IMR-90 (cell line): Measurements from ENCODE around the gene ATP23. TPM values are rescaled to one million over a fixed set of nuclear protein-coding genes. Genes with fewer than 3 reads are reported as not detected.

Source experiments
- ATAC-seq: fragments of 200-7000 bp; cut with Tn5 transposase; 2 replicates; pipeline ENCODE4 v1.9.1; 2020; ENCODE audit warnings: low read depth, mild to moderate bottlenecking, moderate library complexity
- BruUV-seq: library from RNA; stranded (reverse); fragments of 400-500 nt; replicated peaks from 2 replicates; lab custom pipeline; 2021; lab: Mats Ljungman, UMichigan
- CTCF ChIA-PET: fragments of 300-600 bp; formaldehyde crosslinking; extraction: SDS; loops from one replicate; lab custom pipeline; 2021; ENCODE audit warnings: antibody characterized with exemption; lab: Yijun Ruan, JAX
- POLR2A ChIA-PET: fragments of 300-600 bp; sonication (Branson Sonifier 250); formaldehyde crosslinking; loops from one replicate; lab custom pipeline; 2022; ENCODE audit warnings: antibody characterized with exemption; ENCODE audit not compliant: unreplicated experiment; lab: Charles Lee
- DNase-seq: peaks from one replicate; pipeline ENCODE4 v3.0.0; 2013
- H2AFZ ChIP-seq: replicated peaks from 2 replicates; pipeline ENCODE3; 2013; ENCODE audit warnings: low read length, mild to moderate bottlenecking; ENCODE audit not compliant: poor library complexity
- H2AK5ac ChIP-seq: 2 replicates; pipeline ENCODE4 v1.6.1; 2013; ENCODE audit warnings: low read depth, low read length, inconsistent platforms
- H2AK9ac ChIP-seq: replicated peaks from 2 replicates; pipeline ENCODE3; 2013; ENCODE audit warnings: mild to moderate bottlenecking, low read depth, low read length, moderate library complexity; ENCODE audit not compliant: poor library complexity
- H2BK120ac ChIP-seq: 2 replicates; pipeline ENCODE4 v1.6.1; 2013; ENCODE audit warnings: low read depth, low read length, inconsistent platforms
- H2BK15ac ChIP-seq: 3 replicates; pipeline ENCODE4 v1.6.1; 2013; ENCODE audit warnings: low read depth, low read length, inconsistent platforms
- H2BK20ac ChIP-seq: 2 replicates; pipeline ENCODE4 v1.6.1; 2013; ENCODE audit warnings: low read depth, mild to moderate bottlenecking, inconsistent platforms, low read length, moderate library complexity
- H2BK5ac ChIP-seq: 2 replicates; pipeline ENCODE4 v1.6.1; 2013; ENCODE audit warnings: mild to moderate bottlenecking, low read depth, low read length, inconsistent platforms; ENCODE audit not compliant: poor library complexity, severe bottlenecking
- H3K14ac ChIP-seq: replicated peaks from 2 replicates; pipeline ENCODE4 v1.6.1; 2013; ENCODE audit warnings: low read depth, low read length, inconsistent platforms
- H3K18ac ChIP-seq: 2 replicates; pipeline ENCODE4 v1.6.1; 2013; ENCODE audit warnings: low read depth, low read length, control low read depth
- H3K23ac ChIP-seq: 2 replicates; pipeline ENCODE4 v1.6.1; 2013; ENCODE audit warnings: low read depth, low read length, inconsistent platforms
- H3K27ac ChIP-seq: 2 replicates; pipeline ENCODE4 v1.5.1; 2013; ENCODE audit warnings: mild to moderate bottlenecking, control low read depth, low read length; ENCODE audit not compliant: insufficient read depth
- H3K27me3 ChIP-seq: 2 replicates; pipeline ENCODE4 v1.6.1; 2013; ENCODE audit warnings: low read length; ENCODE audit not compliant: control insufficient read depth, insufficient read depth
- H3K36me3 ChIP-seq: 2 replicates; pipeline ENCODE4 v1.6.1; 2013; ENCODE audit warnings: low read length, mixed read lengths; ENCODE audit not compliant: control insufficient read depth, insufficient read depth
- H3K4ac ChIP-seq: 2 replicates; pipeline ENCODE4 v1.6.1; 2013; ENCODE audit warnings: low read depth, low read length, inconsistent platforms
- H3K4me1 ChIP-seq: 2 replicates; pipeline ENCODE4 v1.6.1; 2013; ENCODE audit warnings: low read length, mixed read lengths; ENCODE audit not compliant: control insufficient read depth, insufficient read depth
- H3K4me2 ChIP-seq: 2 replicates; pipeline ENCODE4 v1.6.1; 2013; ENCODE audit warnings: low read depth, mild to moderate bottlenecking, control low read depth, low read length, moderate library complexity
- H3K4me3 ChIP-seq: 2 replicates; pipeline ENCODE4 v1.5.1; 2013; ENCODE audit warnings: low read depth, mild to moderate bottlenecking, control low read depth, low read length, moderate library complexity; ENCODE audit not compliant: insufficient read depth
- H3K56ac ChIP-seq: 2 replicates; pipeline ENCODE4 v1.6.1; 2013; ENCODE audit warnings: low read length, inconsistent platforms; ENCODE audit not compliant: insufficient read depth; ENCODE audit errors: extremely low read depth
- H3K79me1 ChIP-seq, 2 experiments: 2 replicates each; pipeline ENCODE4 v1.6.1; 2013; ENCODE audit warnings: low read length in 2 of 2, inconsistent platforms in 1 of 2, low read depth in 1 of 2
- H3K9ac ChIP-seq: 2 replicates; pipeline ENCODE4 v1.6.1; 2013; ENCODE audit warnings: low read depth, low read length, control low read depth
- H3K9me1 ChIP-seq: 2 replicates; pipeline ENCODE4 v1.6.1; 2013; ENCODE audit warnings: low read length, inconsistent platforms; ENCODE audit not compliant: insufficient read depth
- H3K9me3 ChIP-seq: 2 replicates; pipeline ENCODE4 v1.6.1; 2013; ENCODE audit warnings: low read length; ENCODE audit not compliant: control insufficient read depth, insufficient read depth
- H4K20me1 ChIP-seq: 2 replicates; pipeline ENCODE4 v1.6.1; 2013; ENCODE audit warnings: low read length, inconsistent platforms; ENCODE audit not compliant: insufficient read depth
- H4K5ac ChIP-seq: 2 replicates; pipeline ENCODE4 v1.6.1; 2013; ENCODE audit warnings: mild to moderate bottlenecking, low read depth, low read length, control low read depth
- H4K8ac ChIP-seq, 2 experiments: 2 replicates each; pipeline ENCODE4 v1.6.1; 2013; ENCODE audit warnings: low read depth in 2 of 2, low read length in 2 of 2, control low read depth in 1 of 2, inconsistent platforms in 1 of 2
- H4K91ac ChIP-seq: 2 replicates; pipeline ENCODE4 v1.6.1; 2013; ENCODE audit warnings: low read depth, low read length, inconsistent platforms; ENCODE audit not compliant: insufficient read depth
- BHLHE40 ChIP-seq: fragments of 150-350 bp; IDR thresholded peaks from 2 replicates; pipeline ENCODE4 v1.6.1; 2016; ENCODE audit warnings: mild to moderate bottlenecking, low read depth, low read length
- CEBPB ChIP-seq: IDR thresholded peaks from 2 replicates; pipeline ENCODE4 v1.6.1; 2012; ENCODE audit warnings: low read depth, low read length, improper control_type of control experiment
- CHD1 ChIP-seq: IDR thresholded peaks from 2 replicates; pipeline ENCODE4 v1.6.1; 2012; ENCODE audit warnings: low read depth, low read length, improper control_type of control experiment
- FOS ChIP-seq: fragments of 150-350 bp; IDR thresholded peaks from 2 replicates; pipeline ENCODE4 v1.6.1; 2016; ENCODE audit warnings: low read depth, low read length
- MAFK ChIP-seq: IDR thresholded peaks from 2 replicates; pipeline ENCODE4 v1.6.1; 2012; ENCODE audit warnings: low read depth, low read length, improper control_type of control experiment
- MAZ ChIP-seq: IDR thresholded peaks from 2 replicates; pipeline ENCODE4 v1.6.1; 2012; ENCODE audit warnings: low read depth, mild to moderate bottlenecking, low read length, improper control_type of control experiment, moderate library complexity, borderline replicate concordance
- MXI1 ChIP-seq: IDR thresholded peaks from 2 replicates; pipeline ENCODE4 v1.6.1; 2012; ENCODE audit warnings: low read depth, mild to moderate bottlenecking, low read length, moderate library complexity, borderline replicate concordance
- NFE2L2 ChIP-seq: fragments of 150-350 bp; IDR thresholded peaks from 2 replicates; pipeline ENCODE4 v1.6.1; 2016; ENCODE audit warnings: low read depth, mild to moderate bottlenecking, low read length
- POLR2A ChIP-seq: IDR thresholded peaks from 2 replicates; pipeline ENCODE4 v1.6.1; 2012; ENCODE audit warnings: mild to moderate bottlenecking, low read depth, low read length
- RAD21 ChIP-seq: IDR thresholded peaks from 2 replicates; pipeline ENCODE4 v1.6.1; 2012; ENCODE audit warnings: low read length, improper control_type of control experiment
- RCOR1 ChIP-seq: IDR thresholded peaks from 2 replicates; pipeline ENCODE4 v1.6.1; 2012; ENCODE audit warnings: mild to moderate bottlenecking, low read length, improper control_type of control experiment; ENCODE audit not compliant: insufficient replicate concordance
- RFX5 ChIP-seq: IDR thresholded peaks from 2 replicates; pipeline ENCODE4 v1.8.0; 2012; ENCODE audit warnings: low read depth, mild to moderate bottlenecking, low read length, moderate library complexity
- SMC3 ChIP-seq: fragments of 150-350 bp; IDR thresholded peaks from 2 replicates; pipeline ENCODE4 v1.6.1; 2016; ENCODE audit warnings: low read depth, mild to moderate bottlenecking, antibody characterized with exemption, low read length, moderate library complexity
- WGBS, 2 experiments: methylation state at CpG; one replicate each; pipeline versions ENCODE4 v1.1.5 to v1.1.7; 2013; ENCODE audit warnings: missing lambda C conversion rate in 2 of 2; ENCODE audit not compliant: insufficient read length in 1 of 2; ENCODE audit errors: extremely low coverage in 2 of 2; 5-methylcytosine and 5-hydroxymethylcytosine counted together
- dilution Hi-C: fragments of 300-500 bp; cut with HindIII; formaldehyde crosslinking; loops from one replicate; pipeline ENCODE4 v1.14.3; 2018; ENCODE audit warnings: low sequenced_read_pairs; ENCODE audit not compliant: unreplicated experiment
- in situ Hi-C: fragments of 300-500 bp; cut with MboI; formaldehyde crosslinking; loops from 3 replicates; pipeline ENCODE4 v1.14.3; 2019; ENCODE audit warnings: low sequenced_read_pairs, inconsistent platforms, mixed read lengths
- intact Hi-C: fragments of 100-400 bp; cut with micrococcal nuclease; formaldehyde crosslinking; loops from 2 replicates; pipeline ENCODE4 v1.10.0; 2022
- polyA plus RNA-seq, 3 experiments: library from polyadenylated mRNA; depleted of rRNA; stranded (reverse); fragments of >200 nt; gene quantifications; 2 replicates each; pipeline ENCODE4 v1.2.3, GENCODE V29; 2012; ENCODE audit warnings: low replicate concordance in 1 of 3
- total RNA-seq: library from RNA; depleted of rRNA; stranded (reverse); fragments of >200 nt; gene quantifications from 2 replicates; pipeline ENCODE4 v1.2.3, GENCODE V29; 2012
- TF ChIP-seq, protein P1 (sequence below): fragments of 150-350 bp; IDR thresholded peaks from 2 replicates; pipeline ENCODE4 v1.6.1; 2017; ENCODE audit warnings: mild to moderate bottlenecking, antibody characterized with exemption, low read length, low read depth
- TF ChIP-seq, protein P2 (sequence below): fragments of 150-350 bp; IDR thresholded peaks from 2 replicates; pipeline ENCODE4 v1.6.1; 2016; ENCODE audit warnings: low read depth, mild to moderate bottlenecking, low read length, moderate library complexity, borderline replicate concordance
- TF ChIP-seq, protein P3 (sequence below): conservative IDR thresholded peaks from 2 replicates; pipeline ENCODE4 v1.5.1; 2012; ENCODE audit warnings: mild to moderate bottlenecking, low read depth, low read length, improper control_type of control experiment

Gene ATP23
- total and polyA plus RNA-seq, 2 of the 4 experiments (the other 2 are of a cell fraction): 6.4 to 7.2 TPM

DNA sequence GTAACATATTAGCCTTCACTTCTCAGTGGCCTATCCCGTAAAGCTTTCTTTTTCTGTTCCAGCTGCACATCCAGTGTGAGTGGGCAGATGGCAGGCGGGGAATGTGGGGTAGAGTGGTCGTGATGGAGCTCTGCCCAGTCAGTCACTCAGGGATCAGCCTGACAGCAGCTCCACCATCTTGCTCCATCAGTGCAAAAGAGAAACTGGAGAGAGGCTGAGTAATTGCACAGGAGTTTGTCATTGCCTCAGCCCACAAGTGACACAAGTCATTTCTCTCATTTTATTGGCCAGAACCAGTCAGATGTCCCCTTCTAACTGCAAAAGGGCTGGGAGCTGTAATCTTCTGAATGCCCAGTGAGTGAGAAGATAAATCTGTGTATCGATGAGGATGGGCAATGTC is 66.5 kb downstream of the ATP23 start:
- ChIA-PET POLR2A (no interaction called here), CTCF (no interaction called here)
- no peak overlapping the region for H2BK120ac ChIP-seq
- H3K14ac ChIP-seq: no peak overlapping the region
- H4K91ac ChIP-seq: no peak overlapping the region
- H2BK5ac ChIP-seq: no peak overlapping the region
- H4K8ac ChIP-seq: no peak overlapping the region
- intact Hi-C loops: no loop called here
- H2BK15ac ChIP-seq: no peak overlapping the region
- H3K56ac ChIP-seq: no peak overlapping the region
- no peaks in the 10 kb centered on the region for H3K79me1 ChIP-seq
- dilution Hi-C loops: no loop called here
- no peak for TF ChIP-seq SMC3
- TF ChIP-seq CEBPB: no peak
- no peak for TF ChIP-seq BHLHE40
- no peak for TF ChIP-seq RAD21
- no peak for TF ChIP-seq CHD1
- no peak for TF ChIP-seq NFE2L2
- TF ChIP-seq, protein P1, sequence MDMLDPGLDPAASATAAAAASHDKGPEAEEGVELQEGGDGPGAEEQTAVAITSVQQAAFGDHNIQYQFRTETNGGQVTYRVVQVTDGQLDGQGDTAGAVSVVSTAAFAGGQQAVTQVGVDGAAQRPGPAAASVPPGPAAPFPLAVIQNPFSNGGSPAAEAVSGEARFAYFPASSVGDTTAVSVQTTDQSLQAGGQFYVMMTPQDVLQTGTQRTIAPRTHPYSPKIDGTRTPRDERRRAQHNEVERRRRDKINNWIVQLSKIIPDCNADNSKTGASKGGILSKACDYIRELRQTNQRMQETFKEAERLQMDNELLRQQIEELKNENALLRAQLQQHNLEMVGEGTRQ: no peak
- TF ChIP-seq, protein P2, sequence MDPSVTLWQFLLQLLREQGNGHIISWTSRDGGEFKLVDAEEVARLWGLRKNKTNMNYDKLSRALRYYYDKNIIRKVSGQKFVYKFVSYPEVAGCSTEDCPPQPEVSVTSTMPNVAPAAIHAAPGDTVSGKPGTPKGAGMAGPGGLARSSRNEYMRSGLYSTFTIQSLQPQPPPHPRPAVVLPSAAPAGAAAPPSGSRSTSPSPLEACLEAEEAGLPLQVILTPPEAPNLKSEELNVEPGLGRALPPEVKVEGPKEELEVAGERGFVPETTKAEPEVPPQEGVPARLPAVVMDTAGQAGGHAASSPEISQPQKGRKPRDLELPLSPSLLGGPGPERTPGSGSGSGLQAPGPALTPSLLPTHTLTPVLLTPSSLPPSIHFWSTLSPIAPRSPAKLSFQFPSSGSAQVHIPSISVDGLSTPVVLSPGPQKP: no peak
- no peak for TF ChIP-seq RCOR1
- TF ChIP-seq MAFK: no peak
- no peak for TF ChIP-seq POLR2A
- TF ChIP-seq MAZ: no peak
- no peak for TF ChIP-seq FOS
- TF ChIP-seq MXI1: no peak
- TF ChIP-seq RFX5: no peak
- TF ChIP-seq, protein P3, sequence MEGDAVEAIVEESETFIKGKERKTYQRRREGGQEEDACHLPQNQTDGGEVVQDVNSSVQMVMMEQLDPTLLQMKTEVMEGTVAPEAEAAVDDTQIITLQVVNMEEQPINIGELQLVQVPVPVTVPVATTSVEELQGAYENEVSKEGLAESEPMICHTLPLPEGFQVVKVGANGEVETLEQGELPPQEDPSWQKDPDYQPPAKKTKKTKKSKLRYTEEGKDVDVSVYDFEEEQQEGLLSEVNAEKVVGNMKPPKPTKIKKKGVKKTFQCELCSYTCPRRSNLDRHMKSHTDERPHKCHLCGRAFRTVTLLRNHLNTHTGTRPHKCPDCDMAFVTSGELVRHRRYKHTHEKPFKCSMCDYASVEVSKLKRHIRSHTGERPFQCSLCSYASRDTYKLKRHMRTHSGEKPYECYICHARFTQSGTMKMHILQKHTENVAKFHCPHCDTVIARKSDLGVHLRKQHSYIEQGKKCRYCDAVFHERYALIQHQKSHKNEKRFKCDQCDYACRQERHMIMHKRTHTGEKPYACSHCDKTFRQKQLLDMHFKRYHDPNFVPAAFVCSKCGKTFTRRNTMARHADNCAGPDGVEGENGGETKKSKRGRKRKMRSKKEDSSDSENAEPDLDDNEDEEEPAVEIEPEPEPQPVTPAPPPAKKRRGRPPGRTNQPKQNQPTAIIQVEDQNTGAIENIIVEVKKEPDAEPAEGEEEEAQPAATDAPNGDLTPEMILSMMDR: no peak
- no peak overlapping the region for H2AFZ ChIP-seq
- no peaks in the 10 kb centered on the region for H3K4me1 ChIP-seq
- no peak overlapping the region for H2BK20ac ChIP-seq
- no peak overlapping the region for H2AK9ac ChIP-seq
- DNase-seq (no peak), ATAC-seq (no peak)
- no peaks in the 10 kb centered on the region for H3K36me3 ChIP-seq
- no TSS peak for BruUV-seq
- H3K27ac ChIP-seq: no peak overlapping the region
- H3K4me3 ChIP-seq: no peak overlapping the region
- no peak overlapping the region for H3K4ac ChIP-seq
- H2AK5ac ChIP-seq: no peak overlapping the region
- no peak overlapping the region for H3K23ac ChIP-seq
- in situ Hi-C loops: no loop called here
- H3K18ac ChIP-seq: no peak overlapping the region
- H4K20me1 ChIP-seq: no peaks in the 10 kb centered on the region
- no peak overlapping the region for H4K5ac ChIP-seq
- no peak overlapping the region for H3K9ac ChIP-seq
- H3K4me2 ChIP-seq: no peak overlapping the region
- no CpG with 5 or more reads among the region's 4 CpGs for WGBS, 2 experiments
- no peaks in the 10 kb centered on the region for H3K27me3 ChIP-seq
- no peaks in the 10 kb centered on the region for H3K9me1 ChIP-seq
- H3K9me3 ChIP-seq: no peaks in the 10 kb centered on the region
